Measurements from ENCODE around the gene KIAA1328. TPM values are rescaled to one million over a fixed set of nuclear protein-coding genes. Genes with fewer than 3 reads are reported as not detected.
"Not testable (repeated sequence)": the region's sequence is repeated elsewhere in the genome, so short reads cannot be mapped to it uniquely, and the experiment has no call there.

The KIAA1328 gene
- total RNA-seq, 4 donors from 2014 or later = 16.1 to 32.0 (median 20.1) TPM

DNA sequence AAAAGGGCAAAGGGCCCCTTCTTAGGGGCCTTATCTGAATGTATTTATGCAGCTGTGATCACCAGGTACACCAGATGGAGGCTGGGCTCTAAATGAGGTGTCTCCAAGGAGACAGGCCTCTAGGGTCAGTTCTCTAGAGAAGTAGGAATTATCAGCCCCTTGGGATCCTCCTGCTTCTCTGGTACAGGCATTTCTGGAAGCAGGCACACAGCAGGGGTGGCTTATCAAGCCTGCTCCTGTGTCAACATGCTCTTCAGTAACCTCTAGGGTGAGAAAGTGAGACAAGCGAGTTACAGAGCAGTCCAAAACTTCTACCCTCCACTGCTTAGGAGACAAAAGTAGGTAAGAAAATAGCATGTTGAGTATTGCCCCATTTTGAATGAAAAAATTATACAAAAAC is 13.9 kb upstream of the KIAA1328 start:
- no peak overlapping the region for H3K4me3 ChIP-seq (ENCODE audit: low read depth, poor library complexity, severe bottlenecking)
- TF ChIP-seq POLR2A (IDR thresholded peaks at IDR 0.05) = no peak
- TF ChIP-seq, protein P1, sequence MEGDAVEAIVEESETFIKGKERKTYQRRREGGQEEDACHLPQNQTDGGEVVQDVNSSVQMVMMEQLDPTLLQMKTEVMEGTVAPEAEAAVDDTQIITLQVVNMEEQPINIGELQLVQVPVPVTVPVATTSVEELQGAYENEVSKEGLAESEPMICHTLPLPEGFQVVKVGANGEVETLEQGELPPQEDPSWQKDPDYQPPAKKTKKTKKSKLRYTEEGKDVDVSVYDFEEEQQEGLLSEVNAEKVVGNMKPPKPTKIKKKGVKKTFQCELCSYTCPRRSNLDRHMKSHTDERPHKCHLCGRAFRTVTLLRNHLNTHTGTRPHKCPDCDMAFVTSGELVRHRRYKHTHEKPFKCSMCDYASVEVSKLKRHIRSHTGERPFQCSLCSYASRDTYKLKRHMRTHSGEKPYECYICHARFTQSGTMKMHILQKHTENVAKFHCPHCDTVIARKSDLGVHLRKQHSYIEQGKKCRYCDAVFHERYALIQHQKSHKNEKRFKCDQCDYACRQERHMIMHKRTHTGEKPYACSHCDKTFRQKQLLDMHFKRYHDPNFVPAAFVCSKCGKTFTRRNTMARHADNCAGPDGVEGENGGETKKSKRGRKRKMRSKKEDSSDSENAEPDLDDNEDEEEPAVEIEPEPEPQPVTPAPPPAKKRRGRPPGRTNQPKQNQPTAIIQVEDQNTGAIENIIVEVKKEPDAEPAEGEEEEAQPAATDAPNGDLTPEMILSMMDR (IDR thresholded peaks at IDR 0.05) = no peak
- no peak for DNase-seq (ENCODE audit: low spot score in 2 of 2)
- intact Hi-C loops (cut with DNase I; ENCODE audit: low total_unique reads) = loop anchor here (5.0 kb wide), 1 partner anchor 783 kb away; no protein-coding TSS in a partner anchor
- 50 to 63% methylated on average over 1 of the region's 1 CpG for WGBS, 2 donors

DNA sequence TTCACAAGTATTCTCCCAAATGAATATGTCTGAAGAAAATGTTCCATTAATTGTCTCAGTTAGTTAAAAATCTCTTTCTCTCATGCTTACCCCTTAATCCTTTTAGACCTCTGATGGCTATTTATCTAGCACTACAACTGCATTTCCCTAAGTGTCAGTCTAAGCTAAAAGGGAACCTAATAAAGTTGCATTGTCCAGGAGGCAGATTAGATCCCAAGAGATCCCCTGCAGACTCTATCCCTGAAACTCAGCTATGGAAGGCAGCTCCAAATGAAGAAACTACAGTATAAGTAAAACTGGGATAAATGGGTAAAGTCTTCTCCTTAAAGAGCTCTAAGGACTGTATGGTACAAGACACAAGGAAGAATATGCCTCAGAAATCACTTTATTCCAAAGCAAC is 12.8 kb upstream of the KIAA1328 start:
- DNase-seq (ENCODE audit: low spot score in 2 of 2); intact Hi-C loops (cut with DNase I; ENCODE audit: low total_unique reads); H3K4me3 ChIP-seq (ENCODE audit: low read depth, poor library complexity, severe bottlenecking): not testable (repeated sequence)

DNA sequence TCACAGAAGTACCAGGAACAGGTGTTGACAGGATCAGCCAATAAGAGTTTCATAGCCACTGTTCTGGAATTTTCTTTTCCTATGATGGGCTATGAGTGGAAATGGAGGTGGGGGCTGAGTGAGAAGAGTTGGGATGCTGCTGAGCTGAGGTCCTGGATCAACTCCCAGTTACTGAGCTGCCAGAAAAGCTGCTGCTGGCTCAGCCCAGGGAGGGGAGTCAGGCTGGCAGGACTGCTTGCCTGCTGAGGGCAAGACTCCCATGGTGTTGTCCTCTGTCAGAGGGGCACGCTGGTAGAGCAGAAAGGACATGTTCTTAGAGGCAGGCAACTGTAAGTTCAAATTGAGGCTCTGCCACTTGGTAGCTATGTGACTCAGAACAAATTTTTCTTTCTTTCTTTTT is 11.9 kb upstream of the KIAA1328 start:
- TF ChIP-seq, protein P1 (IDR thresholded peaks at IDR 0.05) = no peak
- TF ChIP-seq POLR2A (IDR thresholded peaks at IDR 0.05) = no peak
- intact Hi-C loops (cut with DNase I; ENCODE audit: low total_unique reads) = no loop called here
- DNase-seq (ENCODE audit: low spot score in 2 of 2) = no peak
- WGBS, 2 donors = 88 to 93% methylated on average over 1 of the region's 1 CpG
- no peak overlapping the region for H3K4me3 ChIP-seq (ENCODE audit: low read depth, poor library complexity, severe bottlenecking)

DNA sequence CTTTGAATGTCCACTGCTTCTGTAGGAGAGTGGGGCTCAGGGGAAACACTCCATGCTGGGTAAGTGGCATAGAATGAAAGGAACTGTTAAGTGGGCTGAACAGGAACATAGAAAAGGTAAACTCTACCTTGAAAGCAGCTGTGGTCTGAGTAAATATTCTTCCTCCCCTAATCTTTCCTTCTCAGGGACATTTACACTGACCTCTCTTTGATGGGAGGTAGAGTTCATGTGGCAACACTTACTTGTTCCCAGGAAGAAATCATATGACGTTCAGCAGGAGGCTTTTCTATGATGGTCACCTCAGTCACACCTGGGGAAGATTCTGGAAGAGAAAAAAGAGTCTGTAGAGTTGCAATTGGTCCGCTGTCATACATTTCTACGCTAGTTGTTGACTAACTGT is 10.3 kb upstream of the KIAA1328 start:
- DNase-seq (ENCODE audit: low spot score in 2 of 2) = no peak
- intact Hi-C loops (cut with DNase I; ENCODE audit: low total_unique reads) = no loop called here
- no peak overlapping the region for H3K4me3 ChIP-seq (ENCODE audit: low read depth, poor library complexity, severe bottlenecking)
- 79 to 94% methylated on average over 3 of the region's 3 CpGs for WGBS, 2 donors
- TF ChIP-seq, protein P1 (IDR thresholded peaks at IDR 0.05) = no peak
- TF ChIP-seq POLR2A (IDR thresholded peaks at IDR 0.05) = no peak

DNA sequence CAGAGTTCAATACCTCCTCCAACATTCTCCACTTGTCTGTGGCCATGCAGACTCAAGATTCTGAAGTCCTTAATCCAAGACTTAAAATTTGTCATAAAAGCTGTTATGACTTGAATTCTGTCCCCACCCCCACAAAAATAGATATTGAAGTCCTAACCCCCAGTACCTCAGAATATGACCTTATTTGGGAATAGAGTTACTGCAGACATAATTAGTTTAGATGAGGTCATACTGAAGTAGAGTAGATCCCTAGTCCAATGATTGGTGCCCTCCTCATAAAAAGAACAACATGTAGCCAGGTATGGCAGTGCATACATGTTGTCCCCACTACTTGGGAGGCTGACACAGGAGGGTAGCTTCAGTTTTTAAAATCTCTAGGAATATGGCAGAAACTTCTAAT is 9.3 kb upstream of the KIAA1328 start:
- intact Hi-C loops (cut with DNase I; ENCODE audit: low total_unique reads) = no loop called here
- no peak for DNase-seq (ENCODE audit: low spot score in 2 of 2)
- H3K4me3 ChIP-seq (ENCODE audit: low read depth, poor library complexity, severe bottlenecking) = no peak overlapping the region
- TF ChIP-seq, protein P1 (IDR thresholded peaks at IDR 0.05) = no peak
- no peak for TF ChIP-seq POLR2A (IDR thresholded peaks at IDR 0.05)

DNA sequence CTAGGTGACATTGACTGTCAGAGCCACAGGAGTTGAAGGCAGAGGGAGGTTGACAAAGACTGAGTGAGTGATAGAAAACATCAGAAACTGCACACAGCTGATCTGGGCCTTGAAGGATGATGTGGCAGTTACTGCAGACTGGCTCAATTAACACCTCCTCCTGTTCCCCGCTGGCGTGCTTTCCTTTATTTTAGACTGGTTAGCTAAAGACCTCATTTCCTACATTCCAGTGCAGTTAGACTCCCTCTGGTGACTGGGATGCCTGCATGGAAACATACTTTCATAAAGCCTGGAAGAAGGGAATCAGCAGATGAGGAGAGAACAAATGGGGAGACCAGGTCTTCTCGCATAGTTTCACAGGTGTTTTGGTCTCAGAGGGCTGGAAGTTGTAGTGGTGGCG is 7.2 kb upstream of the KIAA1328 start:
- H3K4me3 ChIP-seq (ENCODE audit: low read depth, poor library complexity, severe bottlenecking) = no peak overlapping the region
- intact Hi-C loops (cut with DNase I; ENCODE audit: low total_unique reads) = no loop called here
- 95 to 97% methylated on average over 4 of the region's 4 CpGs for WGBS, 2 donors
- TF ChIP-seq POLR2A (IDR thresholded peaks at IDR 0.05) = no peak
- TF ChIP-seq, protein P1 (IDR thresholded peaks at IDR 0.05) = no peak
- DNase-seq (ENCODE audit: low spot score in 2 of 2) = no peak

All from lower leg skin (tissue), 4 donors.